ENCODE measurements around the gene CA10. TPM values are rescaled to one million over a fixed set of nuclear protein-coding genes. Genes with fewer than 3 reads are reported as not detected.

Gene CA10
- total RNA-seq, 2 experiments from 2014 or later, result not detected

GRCh38 chr17:51759260-51759659 lies 399.3 kb downstream of the CA10 start:
- Mint-ChIP-seq H3K36me3 (ENCODE audit: low read depth) (no peaks in the 10 kb centered on the region), H3K9me3 (ENCODE audit: insufficient read depth) (no peaks in the 10 kb centered on the region), H3K27me3 (ENCODE audit: low read depth) (peaks cover 4% of the 10 kb centered on the region), H3K27ac (no peak overlapping the region), H3K4me3 (no peak overlapping the region), H3K4me1 (ENCODE audit: low read depth) (no peaks in the 10 kb centered on the region)
- POLR2A ChIA-PET, result no interaction called here
- DNase-seq (no peak), ATAC-seq (no peak)
- CTCF ChIA-PET, result no interaction called here

- Mint-ChIP-seq H3K27me3 (ENCODE audit: low read depth) (no peaks in the 10 kb centered on the region), H3K36me3 (ENCODE audit: low read depth) (no peaks in the 10 kb centered on the region), H3K4me1 (ENCODE audit: low read depth) (no peaks in the 10 kb centered on the region), H3K27ac (no peak overlapping the region), H3K9me3 (ENCODE audit: insufficient read depth) (no peaks in the 10 kb centered on the region), H3K4me3 (no peak overlapping the region)
- no peak for ATAC-seq
- POLR2A ChIA-PET, result no interaction called here
- CTCF ChIA-PET, result no interaction called here
- DNase-seq, result no peak
Measured at GRCh38 chr17:51751072-51751471, 407.4 kb downstream of the CA10 start.

- Mint-ChIP-seq H3K4me3 (no peak overlapping the region), H3K27me3 (ENCODE audit: low read depth) (peaks cover 2% of the 10 kb centered on the region), H3K27ac (no peak overlapping the region), H3K9me3 (ENCODE audit: insufficient read depth) (no peaks in the 10 kb centered on the region), H3K4me1 (ENCODE audit: low read depth) (no peaks in the 10 kb centered on the region), H3K36me3 (ENCODE audit: low read depth) (no peaks in the 10 kb centered on the region)
- CTCF ChIA-PET, result interaction anchor here (1.8 kb wide), 1 partner anchor 14 kb away, joined by 5 read pairs; no protein-coding TSS in a partner anchor
- ATAC-seq (no peak), DNase-seq (no peak)
- POLR2A ChIA-PET, result no interaction called here
Measured at GRCh38 chr17:51748749-51749604, 409.5 kb downstream of the CA10 start.

GRCh38 chr17:51746421-51746820 lies 412.1 kb downstream of the CA10 start:
- H3K36me3 Mint-ChIP-seq (ENCODE audit: low read depth), result no peaks in the 10 kb centered on the region
- H3K4me1 Mint-ChIP-seq (ENCODE audit: low read depth), result no peaks in the 10 kb centered on the region
- peaks cover 2% of the 10 kb centered on the region for H3K27me3 Mint-ChIP-seq (ENCODE audit: low read depth)
- DNase-seq (no peak), ATAC-seq (no peak)
- H3K27ac Mint-ChIP-seq, result no peak overlapping the region
- H3K4me3 Mint-ChIP-seq, result no peak overlapping the region
- POLR2A ChIA-PET, result no interaction called here
- CTCF ChIA-PET, result no interaction called here
- H3K9me3 Mint-ChIP-seq (ENCODE audit: insufficient read depth), result no peaks in the 10 kb centered on the region

- ChIA-PET POLR2A (no interaction called here), CTCF (no interaction called here)
- Mint-ChIP-seq H3K4me3 (no peak overlapping the region), H3K9me3 (ENCODE audit: insufficient read depth) (no peaks in the 10 kb centered on the region), H3K4me1 (ENCODE audit: low read depth) (no peaks in the 10 kb centered on the region), H3K36me3 (ENCODE audit: low read depth) (no peaks in the 10 kb centered on the region), H3K27ac (no peak overlapping the region), H3K27me3 (ENCODE audit: low read depth) (peaks cover 2% of the 10 kb centered on the region)
- no peak for ATAC-seq
- no peak for DNase-seq
Measured at GRCh38 chr17:51745993-51746392, 412.5 kb downstream of the CA10 start.

- POLR2A ChIA-PET, result no interaction called here
Measured at GRCh38 chr17:51743477-51743876, 415.0 kb downstream of the CA10 start.

GRCh38 chr17:51742571-51742970 lies 415.9 kb downstream of the CA10 start:
- Mint-ChIP-seq H3K36me3 (ENCODE audit: low read depth) (no peaks in the 10 kb centered on the region), H3K4me1 (ENCODE audit: low read depth) (no peaks in the 10 kb centered on the region), H3K27ac (no peak overlapping the region), H3K27me3 (ENCODE audit: low read depth) (peaks cover 2% of the 10 kb centered on the region), H3K9me3 (ENCODE audit: insufficient read depth) (no peaks in the 10 kb centered on the region), H3K4me3 (no peak overlapping the region)
- no peak for DNase-seq
- ChIA-PET CTCF (interaction anchor here (0.7 kb wide), 1 partner anchor 22 kb away, joined by 3 read pairs; no protein-coding TSS in a partner anchor), POLR2A (no interaction called here)
- no peak for ATAC-seq

More at GRCh38 chr17:51743477-51743876, 415.0 kb downstream of the CA10 start:
- Mint-ChIP-seq H3K9me3 (ENCODE audit: insufficient read depth) (no peaks in the 10 kb centered on the region), H3K4me1 (ENCODE audit: low read depth) (no peaks in the 10 kb centered on the region), H3K4me3 (no peak overlapping the region), H3K27ac (no peak overlapping the region), H3K27me3 (ENCODE audit: low read depth) (peaks cover 2% of the 10 kb centered on the region), H3K36me3 (ENCODE audit: low read depth) (no peaks in the 10 kb centered on the region)
- DNase-seq (no peak), ATAC-seq (no peak)
- CTCF ChIA-PET, result no interaction called here

- CTCF ChIA-PET, result no interaction called here
- no peaks in the 10 kb centered on the region for H3K4me1 Mint-ChIP-seq (ENCODE audit: low read depth)
- H3K9me3 Mint-ChIP-seq (ENCODE audit: insufficient read depth), result no peaks in the 10 kb centered on the region
Measured at GRCh38 chr17:51741458-51741857, 417.1 kb downstream of the CA10 start.

GRCh38 chr17:51740531-51740930 lies 418.0 kb downstream of the CA10 start:
- H3K9me3 Mint-ChIP-seq (ENCODE audit: insufficient read depth), result no peaks in the 10 kb centered on the region
- ChIA-PET CTCF (no interaction called here), POLR2A (no interaction called here)
- H3K36me3 Mint-ChIP-seq (ENCODE audit: low read depth), result no peaks in the 10 kb centered on the region
- no peak overlapping the region for H3K4me3 Mint-ChIP-seq
- no peak overlapping the region for H3K27ac Mint-ChIP-seq
- ATAC-seq (no peak), DNase-seq (no peak)
- H3K27me3 Mint-ChIP-seq (ENCODE audit: low read depth), result peaks cover 2% of the 10 kb centered on the region
- H3K4me1 Mint-ChIP-seq (ENCODE audit: low read depth), result no peaks in the 10 kb centered on the region

More at GRCh38 chr17:51741458-51741857, 417.1 kb downstream of the CA10 start:
- no peak overlapping the region for H3K27ac Mint-ChIP-seq
- POLR2A ChIA-PET, result no interaction called here
- H3K4me3 Mint-ChIP-seq, result no peak overlapping the region
- ATAC-seq, result no peak
- DNase-seq, result no peak
- H3K36me3 Mint-ChIP-seq (ENCODE audit: low read depth), result no peaks in the 10 kb centered on the region
- H3K27me3 Mint-ChIP-seq (ENCODE audit: low read depth), result peaks cover 2% of the 10 kb centered on the region

- no peak overlapping the region for H3K4me3 Mint-ChIP-seq
- ChIA-PET POLR2A (no interaction called here), CTCF (no interaction called here)
- H3K9me3 Mint-ChIP-seq (ENCODE audit: insufficient read depth), result no peaks in the 10 kb centered on the region
- no peaks in the 10 kb centered on the region for H3K36me3 Mint-ChIP-seq (ENCODE audit: low read depth)
- peaks cover under 1% of the 10 kb centered on the region for H3K27me3 Mint-ChIP-seq (ENCODE audit: low read depth)
- H3K27ac Mint-ChIP-seq, result no peak overlapping the region
- H3K4me1 Mint-ChIP-seq (ENCODE audit: low read depth), result no peaks in the 10 kb centered on the region
- ATAC-seq (no peak), DNase-seq (no peak)
Measured at GRCh38 chr17:51739245-51739886, 419.1 kb downstream of the CA10 start.

GRCh38 chr17:51736356-51736755 lies 422.2 kb downstream of the CA10 start:
- no peaks in the 10 kb centered on the region for H3K9me3 Mint-ChIP-seq (ENCODE audit: insufficient read depth)
- ATAC-seq (no peak), DNase-seq (no peak)
- H3K27me3 Mint-ChIP-seq (ENCODE audit: low read depth), result peaks cover 4% of the 10 kb centered on the region
- H3K27ac Mint-ChIP-seq, result no peak overlapping the region
- H3K4me3 Mint-ChIP-seq, result no peak overlapping the region
- CTCF ChIA-PET, result interaction anchor here (0.6 kb wide), 1 partner anchor 355 kb away, joined by 3 read pairs; no protein-coding TSS in a partner anchor
- no peaks in the 10 kb centered on the region for H3K4me1 Mint-ChIP-seq (ENCODE audit: low read depth)
- POLR2A ChIA-PET, result no interaction called here
- H3K36me3 Mint-ChIP-seq (ENCODE audit: low read depth), result no peaks in the 10 kb centered on the region

- ChIA-PET CTCF (no interaction called here), POLR2A (no interaction called here)
- DNase-seq (no peak), ATAC-seq (no peak)
- H3K9me3 Mint-ChIP-seq (ENCODE audit: insufficient read depth), result no peaks in the 10 kb centered on the region
- no peaks in the 10 kb centered on the region for H3K36me3 Mint-ChIP-seq (ENCODE audit: low read depth)
- no peaks in the 10 kb centered on the region for H3K4me1 Mint-ChIP-seq (ENCODE audit: low read depth)
- peaks cover 4% of the 10 kb centered on the region for H3K27me3 Mint-ChIP-seq (ENCODE audit: low read depth)
- H3K27ac Mint-ChIP-seq, result no peak overlapping the region
- no peak overlapping the region for H3K4me3 Mint-ChIP-seq
Measured at GRCh38 chr17:51734976-51735375, 423.5 kb downstream of the CA10 start.
